ENCODE data around the gene UQCRFS1. TPM values are rescaled to one million over a fixed set of nuclear protein-coding genes. Genes with fewer than 3 reads are reported as not detected.

The UQCRFS1 gene
- polyA plus RNA-seq, 4 donors = 28.6 to 41.0 (median 32.3) TPM

DNA sequence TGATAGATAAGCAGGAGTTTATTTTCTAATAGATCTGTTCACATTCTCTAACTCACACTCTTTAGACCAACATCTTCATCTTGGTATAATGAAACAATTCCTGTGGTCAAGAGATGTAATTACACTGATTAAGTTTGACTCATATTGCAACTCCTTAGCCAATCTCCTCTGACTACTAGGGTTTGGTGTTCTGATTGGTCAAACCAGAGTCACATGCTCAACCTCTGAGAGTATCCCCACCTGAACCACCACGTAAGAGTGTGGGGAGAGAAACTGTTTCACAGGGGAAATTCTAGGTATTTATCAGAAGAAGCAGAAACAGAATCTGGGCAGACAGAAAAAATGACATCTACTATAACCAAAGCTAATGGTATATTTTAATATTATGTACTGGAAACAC lies 42.4 kb downstream of the UQCRFS1 start:
- no peak for DNase-seq (ENCODE audit: low read depth in 4 of 4, low spot score in 2 of 4)

DNA sequence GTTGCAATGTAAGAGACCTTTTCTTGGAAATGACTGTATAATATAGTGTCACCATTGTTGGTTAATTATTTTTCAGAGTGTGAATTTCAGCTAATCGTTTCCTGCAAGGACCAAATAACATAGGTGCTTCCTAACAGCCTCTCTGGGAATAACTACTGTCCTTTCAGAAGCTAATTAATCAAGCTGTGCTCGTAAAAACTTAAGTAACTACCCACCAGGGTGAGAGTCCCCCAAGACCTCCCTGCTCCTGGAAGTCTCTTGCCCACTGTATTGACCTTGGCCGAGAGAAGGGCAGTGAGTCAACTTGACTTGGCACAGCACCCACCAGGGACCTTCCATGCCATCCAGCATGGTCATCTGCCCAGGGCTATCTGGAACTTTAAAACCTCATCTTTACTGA lies 50.3 kb downstream of the UQCRFS1 start:
- DNase-seq (ENCODE audit: low read depth in 4 of 4, low spot score in 2 of 4) = no peak

- DNase-seq (ENCODE audit: low read depth in 4 of 4, low spot score in 2 of 4) = no peak
Observed at GRCh38 chr19:29155683-29156082, 57.3 kb downstream of the UQCRFS1 start.
